Panc1 (cell line): ENCODE measurements around the gene EPN2. TPM values are rescaled to one million over a fixed set of nuclear protein-coding genes. Genes with fewer than 3 reads are reported as not detected.
A peak's percentile ranks its signal among the peaks of the same experiment; 100 is the strongest.

Source experiments
- ATAC-seq: fragments of 200-7000 bp; cut with Tn5 transposase; 2 replicates; pipeline ENCODE4 v1.9.1; 2020; ENCODE audit warnings: mild to moderate bottlenecking, moderate library complexity
- BruUV-seq: library from RNA; stranded (reverse); fragments of 400-500 nt; replicated peaks from 2 replicates; lab custom pipeline; 2021; lab: Mats Ljungman, UMichigan
- CTCF ChIA-PET: fragments of 300-600 bp; sonication (Branson Sonifier 250); formaldehyde crosslinking; loops from one replicate; lab custom pipeline; 2022; ENCODE audit warnings: antibody characterized with exemption; lab: Charles Lee
- POLR2A ChIA-PET: fragments of 300-600 bp; sonication (Branson Sonifier 250); formaldehyde crosslinking; loops from one replicate; lab custom pipeline; 2022; ENCODE audit warnings: antibody characterized with exemption; lab: Charles Lee
- DNase-seq: peaks from one replicate; pipeline ENCODE4 v3.0.0-alpha.2; 2010; ENCODE audit warnings: low read depth, low spot score
- H3K27ac ChIP-seq: 2 replicates; pipeline ENCODE4 v1.5.1; 2011; ENCODE audit warnings: mild to moderate bottlenecking, low read length, inconsistent platforms
- H3K27me3 ChIP-seq: fragments of 200-500 bp; sonication (Bioruptor generic); 2 replicates; pipeline ENCODE4 v1.6.0; 2014; ENCODE audit warnings: low read length, inconsistent platforms; ENCODE audit not compliant: control insufficient read depth, insufficient read depth
- H3K36me3 ChIP-seq: fragments of 200-500 bp; sonication (Bioruptor generic); 2 replicates; pipeline ENCODE4 v1.5.1; 2014; ENCODE audit warnings: inconsistent platforms, mild to moderate bottlenecking, low read length, moderate library complexity; ENCODE audit not compliant: control insufficient read depth, insufficient read depth
- H3K4me1 ChIP-seq: 2 replicates; pipeline ENCODE4 v1.5.1; 2011; ENCODE audit warnings: inconsistent platforms, mild to moderate bottlenecking, low read length, moderate library complexity; ENCODE audit not compliant: control insufficient read depth, insufficient read depth
- H3K4me3 ChIP-seq, 2 experiments: 2 replicates each; pipeline ENCODE4 v1.5.1; 2011 to 2012; ENCODE audit warnings: low read depth in 2 of 2, low read length in 2 of 2, mild to moderate bottlenecking in 2 of 2, inconsistent platforms in 1 of 2, moderate library complexity in 1 of 2
- H3K9me3 ChIP-seq: fragments of 200-500 bp; sonication (Bioruptor generic); 2 replicates; pipeline ENCODE4 v1.5.1; 2014; ENCODE audit warnings: low read depth, mild to moderate bottlenecking, inconsistent platforms, low read length, moderate library complexity; ENCODE audit not compliant: control insufficient read depth, insufficient read depth
- POLR2AphosphoS5 ChIP-seq: IDR thresholded peaks from 2 replicates; pipeline ENCODE4 v1.6.1; 2012; ENCODE audit warnings: mild to moderate bottlenecking, low read depth, low read length, moderate library complexity
- SIN3A ChIP-seq: IDR thresholded peaks from 2 replicates; pipeline ENCODE4 v1.6.1; 2012; ENCODE audit warnings: low read depth, mild to moderate bottlenecking, low read length, moderate library complexity, borderline replicate concordance; ENCODE audit not compliant: insufficient read depth
- TCF7L2 ChIP-seq: IDR thresholded peaks from 2 replicates; pipeline ENCODE4 v1.6.1; 2011; ENCODE audit warnings: mild to moderate bottlenecking, low read depth, low read length, inconsistent platforms
- in situ Hi-C: cut with HindIII; loops from 2 replicates; pipeline ENCODE4 v1.10.0; 2016; ENCODE audit warnings: low sequenced_read_pairs, low pct_unique_long_range_greater_than_20kb
- intact Hi-C: fragments of 100-400 bp; cut with micrococcal nuclease; formaldehyde crosslinking; loops from one replicate; pipeline ENCODE4 v1.10.0; 2022; ENCODE audit not compliant: unreplicated experiment
- total RNA-seq: library from RNA; stranded (reverse); gene quantifications from one replicate; pipeline ENCODE4 v1.2.1, GENCODE V29; 2021; ENCODE audit not compliant: unreplicated experiment
- TF ChIP-seq, protein P1 (sequence below): fragments of 450-650 bp; IDR thresholded peaks from 2 replicates; pipeline ENCODE4 v1.5.1; 2017; ENCODE audit warnings: mild to moderate bottlenecking
- TF ChIP-seq, protein P2 (sequence below), 2 experiments: IDR thresholded peaks; 2 replicates each; pipeline ENCODE4 v1.6.1; 2011 to 2012; ENCODE audit warnings: low read depth in 2 of 2, control low read depth in 1 of 2, low read length in 1 of 2, mild to moderate bottlenecking in 1 of 2, moderate library complexity in 1 of 2; ENCODE audit not compliant: insufficient read depth in 1 of 2

EPN2 gene
- total RNA-seq, 1 experiment from 2014 or later = 35.0 TPM

- ChIA-PET POLR2A (interaction anchor here (0.8 kb wide), 1 partner anchor 15 kb away, joined by 3 read pairs; the partner anchor contains the start of gene MAPK7), CTCF (interaction anchor here (0.6 to 1.3 kb wide), 5 partner anchors 15 to 163 kb away, joined by 3 to 8 read pairs (median 6); no protein-coding TSS in a partner anchor)
- TF ChIP-seq, protein P1, sequence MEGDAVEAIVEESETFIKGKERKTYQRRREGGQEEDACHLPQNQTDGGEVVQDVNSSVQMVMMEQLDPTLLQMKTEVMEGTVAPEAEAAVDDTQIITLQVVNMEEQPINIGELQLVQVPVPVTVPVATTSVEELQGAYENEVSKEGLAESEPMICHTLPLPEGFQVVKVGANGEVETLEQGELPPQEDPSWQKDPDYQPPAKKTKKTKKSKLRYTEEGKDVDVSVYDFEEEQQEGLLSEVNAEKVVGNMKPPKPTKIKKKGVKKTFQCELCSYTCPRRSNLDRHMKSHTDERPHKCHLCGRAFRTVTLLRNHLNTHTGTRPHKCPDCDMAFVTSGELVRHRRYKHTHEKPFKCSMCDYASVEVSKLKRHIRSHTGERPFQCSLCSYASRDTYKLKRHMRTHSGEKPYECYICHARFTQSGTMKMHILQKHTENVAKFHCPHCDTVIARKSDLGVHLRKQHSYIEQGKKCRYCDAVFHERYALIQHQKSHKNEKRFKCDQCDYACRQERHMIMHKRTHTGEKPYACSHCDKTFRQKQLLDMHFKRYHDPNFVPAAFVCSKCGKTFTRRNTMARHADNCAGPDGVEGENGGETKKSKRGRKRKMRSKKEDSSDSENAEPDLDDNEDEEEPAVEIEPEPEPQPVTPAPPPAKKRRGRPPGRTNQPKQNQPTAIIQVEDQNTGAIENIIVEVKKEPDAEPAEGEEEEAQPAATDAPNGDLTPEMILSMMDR = peak; percentile 96
- TF ChIP-seq TCF7L2 (no peak), SIN3A (0 out of 2 replicates have a peak, but pooled peaks have one; percentile 28), POLR2AphosphoS5 (peak; percentile 25; the same call in 1 of the 2 replicates)
- TF ChIP-seq, protein P2, sequence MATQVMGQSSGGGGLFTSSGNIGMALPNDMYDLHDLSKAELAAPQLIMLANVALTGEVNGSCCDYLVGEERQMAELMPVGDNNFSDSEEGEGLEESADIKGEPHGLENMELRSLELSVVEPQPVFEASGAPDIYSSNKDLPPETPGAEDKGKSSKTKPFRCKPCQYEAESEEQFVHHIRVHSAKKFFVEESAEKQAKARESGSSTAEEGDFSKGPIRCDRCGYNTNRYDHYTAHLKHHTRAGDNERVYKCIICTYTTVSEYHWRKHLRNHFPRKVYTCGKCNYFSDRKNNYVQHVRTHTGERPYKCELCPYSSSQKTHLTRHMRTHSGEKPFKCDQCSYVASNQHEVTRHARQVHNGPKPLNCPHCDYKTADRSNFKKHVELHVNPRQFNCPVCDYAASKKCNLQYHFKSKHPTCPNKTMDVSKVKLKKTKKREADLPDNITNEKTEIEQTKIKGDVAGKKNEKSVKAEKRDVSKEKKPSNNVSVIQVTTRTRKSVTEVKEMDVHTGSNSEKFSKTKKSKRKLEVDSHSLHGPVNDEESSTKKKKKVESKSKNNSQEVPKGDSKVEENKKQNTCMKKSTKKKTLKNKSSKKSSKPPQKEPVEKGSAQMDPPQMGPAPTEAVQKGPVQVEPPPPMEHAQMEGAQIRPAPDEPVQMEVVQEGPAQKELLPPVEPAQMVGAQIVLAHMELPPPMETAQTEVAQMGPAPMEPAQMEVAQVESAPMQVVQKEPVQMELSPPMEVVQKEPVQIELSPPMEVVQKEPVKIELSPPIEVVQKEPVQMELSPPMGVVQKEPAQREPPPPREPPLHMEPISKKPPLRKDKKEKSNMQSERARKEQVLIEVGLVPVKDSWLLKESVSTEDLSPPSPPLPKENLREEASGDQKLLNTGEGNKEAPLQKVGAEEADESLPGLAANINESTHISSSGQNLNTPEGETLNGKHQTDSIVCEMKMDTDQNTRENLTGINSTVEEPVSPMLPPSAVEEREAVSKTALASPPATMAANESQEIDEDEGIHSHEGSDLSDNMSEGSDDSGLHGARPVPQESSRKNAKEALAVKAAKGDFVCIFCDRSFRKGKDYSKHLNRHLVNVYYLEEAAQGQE (IDR thresholded peaks at IDR 0.05; ENCODE audit: insufficient read depth in 1 of 2, low read depth in 2 of 2, low read length in 1 of 2) = peak in 1 of 2 experiments; percentile 11; a peak in 1 of 4 replicates
- intact Hi-C loops = loop anchor here (2.0 kb wide), 1 partner anchor 84 kb away; no protein-coding TSS in a partner anchor
- ATAC-seq (peak; percentile 92), DNase-seq (peak; percentile 71)
- Histone ChIP-seq H3K36me3 (no peaks in the 10 kb centered on the region; the same call in 1 of the 2 replicates), H3K27me3 (no peaks in the 10 kb centered on the region), H3K9me3 (no peaks in the 10 kb centered on the region), H3K4me1 (peaks cover 5% of the 10 kb centered on the region), H3K27ac (peak within 1 kb of the TSS; percentile 81), H3K4me3 (peak within 1 kb of the TSS; percentile 58 to 79)
- in situ Hi-C loops = no loop called here
- BruUV-seq = no TSS peak
Measured at GRCh38 chr17:19362277-19363113, 125.3 kb downstream of the EPN2 start, which contains the start of gene B9D1. Gene B9D1 (minus strand): TSS chr17:19362723. CDS start chr17:19362569, 154 bp downstream.

DNA sequence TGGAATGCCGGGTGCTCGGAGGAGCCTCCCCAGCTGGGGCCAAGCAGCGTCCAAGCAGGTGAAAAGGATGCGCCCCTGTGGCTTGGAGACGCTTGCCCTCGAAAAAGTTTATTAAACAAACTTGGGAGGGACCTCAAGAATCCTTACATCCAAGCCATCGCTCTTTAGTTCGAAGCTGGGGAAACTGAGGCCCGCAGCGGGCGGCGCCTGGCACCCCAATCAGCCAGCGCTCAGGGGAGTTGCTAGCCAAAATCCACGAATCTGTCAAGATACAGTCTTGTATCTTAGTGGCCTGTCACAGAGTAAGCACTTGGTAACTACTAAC, 125.9 kb downstream of the EPN2 start:
- POLR2A ChIA-PET = no interaction called here
- no peaks in the 10 kb centered on the region for H3K27me3 ChIP-seq
- BruUV-seq = no TSS peak
- in situ Hi-C loops = no loop called here
- no peak for DNase-seq
- peaks cover 5% of the 10 kb centered on the region for H3K4me1 ChIP-seq
- no peaks in the 10 kb centered on the region; the same call in 1 of the 2 replicates for H3K36me3 ChIP-seq
- H3K27ac ChIP-seq = no peak overlapping the region; the same call in 1 of the 2 replicates
- ATAC-seq = no peak
- intact Hi-C loops = loop anchor here (2.0 kb wide), 1 partner anchor 84 kb away; no protein-coding TSS in a partner anchor
- TF ChIP-seq SIN3A (no peak), POLR2AphosphoS5 (no peak), TCF7L2 (no peak)
- TF ChIP-seq, protein P1 = no peak
- TF ChIP-seq, protein P2 (IDR thresholded peaks at IDR 0.05; ENCODE audit: insufficient read depth in 1 of 2, low read depth in 2 of 2, low read length in 1 of 2) = no peak
- CTCF ChIA-PET = interaction anchor here (0.6 to 1.3 kb wide), 5 partner anchors 15 to 163 kb away, joined by 3 to 8 read pairs (median 6); no protein-coding TSS in a partner anchor
- H3K9me3 ChIP-seq = no peaks in the 10 kb centered on the region
- H3K4me3 ChIP-seq = peak overlapping the region; percentile 58 to 79
